MM.1S (cell line): Measurements from ENCODE around the gene TFR2.

Source experiments
- EZH2 ChIP-seq: fragments of 300-600 bp; sonication (generic); optimal IDR thresholded peaks from 2 replicates; pipeline ENCODE3; 2017; ENCODE audit warnings: low read depth, mild to moderate bottlenecking, antibody characterized with exemption, low read length, mixed read lengths
- EZH2phosphoT487 ChIP-seq: fragments of 300-600 bp; sonication (generic); IDR thresholded peaks from 2 replicates; pipeline ENCODE4 v1.6.1; 2018; ENCODE audit warnings: antibody characterized with exemption, low read length
- TF ChIP-seq, protein P1 (sequence below): fragments of 300-600 bp; sonication (generic); IDR thresholded peaks from 2 replicates; pipeline ENCODE4 v1.5.1; 2016; ENCODE audit warnings: antibody characterized with exemption, low read length, mixed read lengths

DNA sequence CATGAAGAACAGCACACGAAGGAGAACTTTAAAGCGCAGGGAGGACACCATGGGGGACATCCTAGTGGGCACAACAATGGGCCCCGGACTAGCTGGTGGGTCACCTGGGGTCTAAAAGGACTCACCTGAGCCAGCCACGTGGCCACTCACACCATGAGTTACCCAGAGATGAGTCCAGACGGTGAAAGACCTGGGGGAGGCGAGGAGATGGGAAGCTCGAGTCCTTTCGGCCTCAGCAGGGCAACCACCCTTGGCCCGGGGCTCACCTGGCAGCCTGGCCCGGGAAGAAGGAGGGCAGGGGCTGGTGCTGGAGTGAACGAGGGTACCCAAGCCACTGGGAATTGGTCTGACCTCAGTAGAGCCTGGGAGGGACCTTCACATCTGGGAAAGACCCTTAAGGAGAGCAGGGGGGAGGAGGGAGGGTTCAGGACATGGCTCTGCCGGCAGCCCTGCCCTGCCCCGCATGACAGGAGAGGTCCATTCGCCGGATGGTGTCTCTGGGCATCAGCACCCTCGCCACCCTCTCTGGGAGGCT, 47.0 kb upstream of the TFR2 start:
- TF ChIP-seq EZH2 (no peak), EZH2phosphoT487 (no peak)
- TF ChIP-seq, protein P1, sequence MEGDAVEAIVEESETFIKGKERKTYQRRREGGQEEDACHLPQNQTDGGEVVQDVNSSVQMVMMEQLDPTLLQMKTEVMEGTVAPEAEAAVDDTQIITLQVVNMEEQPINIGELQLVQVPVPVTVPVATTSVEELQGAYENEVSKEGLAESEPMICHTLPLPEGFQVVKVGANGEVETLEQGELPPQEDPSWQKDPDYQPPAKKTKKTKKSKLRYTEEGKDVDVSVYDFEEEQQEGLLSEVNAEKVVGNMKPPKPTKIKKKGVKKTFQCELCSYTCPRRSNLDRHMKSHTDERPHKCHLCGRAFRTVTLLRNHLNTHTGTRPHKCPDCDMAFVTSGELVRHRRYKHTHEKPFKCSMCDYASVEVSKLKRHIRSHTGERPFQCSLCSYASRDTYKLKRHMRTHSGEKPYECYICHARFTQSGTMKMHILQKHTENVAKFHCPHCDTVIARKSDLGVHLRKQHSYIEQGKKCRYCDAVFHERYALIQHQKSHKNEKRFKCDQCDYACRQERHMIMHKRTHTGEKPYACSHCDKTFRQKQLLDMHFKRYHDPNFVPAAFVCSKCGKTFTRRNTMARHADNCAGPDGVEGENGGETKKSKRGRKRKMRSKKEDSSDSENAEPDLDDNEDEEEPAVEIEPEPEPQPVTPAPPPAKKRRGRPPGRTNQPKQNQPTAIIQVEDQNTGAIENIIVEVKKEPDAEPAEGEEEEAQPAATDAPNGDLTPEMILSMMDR = no peak
